C1 segment of cervical spinal cord (tissue), 14 donors: ENCODE results near the gene CLC.
"Not testable (repeated sequence)": the region's sequence is repeated elsewhere in the genome, so short reads cannot be mapped to it uniquely, and the experiment has no call there.

Source experiments
- DNase-seq, 14 donors: peaks; one replicate each; lab custom pipeline; 2025; lab: John Stamatoyannopoulos, UW

Gene CLC

DNA sequence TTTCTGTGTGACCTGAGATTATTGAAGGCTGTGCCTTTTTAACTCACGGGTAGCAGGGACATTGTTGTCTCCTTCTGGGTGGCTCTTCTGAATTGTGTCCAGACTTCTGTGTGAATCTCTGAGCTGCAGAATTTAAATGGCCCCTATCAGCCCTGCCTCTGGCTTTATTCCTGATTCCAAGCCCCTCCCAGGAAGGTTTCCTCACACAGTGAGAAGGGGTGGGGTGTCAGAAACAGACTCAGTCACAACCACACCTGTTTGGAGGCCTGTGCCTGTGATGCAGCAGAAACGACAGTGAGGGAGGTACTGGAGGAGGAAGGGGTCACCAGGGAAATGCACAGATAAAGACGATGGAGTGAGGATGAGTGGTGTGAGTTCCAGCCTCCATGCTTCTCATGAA lies at the start of gene CLC:
Gene CLC, minus strand, starts transcription at position 139 of the 400 bp plus-strand sequence. Its CDS starts 77 bp downstream, at position 62.
- DNase-seq = no peak

DNA sequence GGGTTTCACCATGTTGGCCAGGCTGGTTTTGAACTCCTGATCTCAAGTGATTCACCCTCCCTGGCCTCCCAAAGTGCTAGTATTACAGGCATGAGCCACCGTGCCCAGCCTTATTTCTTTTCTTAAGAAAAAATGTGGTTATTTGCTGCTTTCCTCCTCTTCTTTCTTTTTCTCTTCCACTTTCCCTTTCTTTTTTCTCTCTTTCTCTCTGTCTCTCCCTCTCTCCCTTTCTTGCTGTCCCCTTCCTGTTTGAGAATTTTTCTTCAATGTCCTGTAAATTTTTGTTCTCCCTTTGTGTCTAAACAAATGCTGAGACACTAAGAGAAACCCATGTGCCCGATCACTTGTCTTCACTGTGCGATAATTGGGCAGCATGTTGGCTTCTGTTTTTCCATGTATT lies 43.1 kb upstream of the CLC start:
- DNase-seq = no peak

DNA sequence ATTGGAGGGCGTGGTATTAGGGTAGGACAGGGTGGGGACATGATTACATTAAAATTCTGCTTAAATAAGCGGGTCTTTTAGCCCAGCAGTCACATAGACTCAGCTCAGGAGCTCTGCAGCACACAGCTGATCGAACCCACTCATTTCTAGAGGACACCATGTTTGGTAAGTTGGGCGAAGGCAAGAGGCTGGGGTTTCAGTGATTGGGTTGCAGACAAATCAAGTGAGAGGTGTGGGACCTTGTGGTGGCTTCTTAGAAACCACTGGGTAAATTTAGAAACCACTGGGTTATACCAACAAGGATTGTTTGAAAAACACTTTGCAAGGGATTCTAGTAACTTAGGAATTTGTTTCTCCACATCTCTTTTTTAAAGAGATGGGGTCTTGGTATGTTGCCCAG lies 40.9 kb upstream of the CLC start, which contains the start of gene LEUTX:
Gene LEUTX, plus strand, starts transcription at position 92 of the 400 bp plus-strand sequence. Its CDS starts 67 bp downstream, at position 159.
- no peak for DNase-seq

DNA sequence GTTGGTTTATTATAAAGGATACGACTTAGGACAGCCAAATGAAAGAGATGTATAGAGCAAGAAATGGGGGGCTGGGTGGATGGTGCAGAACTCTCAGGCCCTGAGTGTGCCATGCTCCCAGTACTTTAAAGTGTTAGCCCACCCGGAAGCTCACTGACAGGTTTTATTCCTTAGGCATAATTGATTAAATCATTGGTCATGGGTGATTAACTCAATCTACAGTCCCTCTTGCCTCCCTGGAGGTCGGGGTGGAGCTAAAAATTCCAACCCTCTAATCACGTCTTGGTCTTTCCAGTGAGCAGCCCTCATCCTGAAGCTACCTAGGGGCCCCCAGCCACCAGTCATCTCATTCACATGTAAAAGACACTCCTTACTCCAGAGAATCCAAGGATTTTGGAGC lies 31.0 kb upstream of the CLC start:
- no peak for DNase-seq

DNA sequence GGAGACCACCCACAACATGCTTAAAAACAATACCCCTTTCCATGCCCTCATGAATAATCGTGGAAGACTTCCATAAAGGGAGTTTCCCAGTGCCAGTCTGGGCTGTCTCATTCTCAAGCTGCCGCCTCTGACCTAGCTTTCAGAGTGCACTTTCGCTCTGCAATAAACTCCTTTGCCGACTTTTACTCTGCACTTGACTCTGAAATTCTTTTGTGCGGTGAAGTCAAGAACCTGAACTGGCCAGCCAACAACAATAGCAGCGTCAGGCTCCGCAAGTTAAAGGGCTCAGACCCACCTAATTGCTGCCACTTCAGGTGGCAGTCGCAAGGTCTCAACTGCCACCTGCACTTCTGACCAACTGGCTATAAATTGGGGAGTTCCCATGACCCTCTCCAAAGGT lies 30.5 kb upstream of the CLC start:
- no peak for DNase-seq

DNA sequence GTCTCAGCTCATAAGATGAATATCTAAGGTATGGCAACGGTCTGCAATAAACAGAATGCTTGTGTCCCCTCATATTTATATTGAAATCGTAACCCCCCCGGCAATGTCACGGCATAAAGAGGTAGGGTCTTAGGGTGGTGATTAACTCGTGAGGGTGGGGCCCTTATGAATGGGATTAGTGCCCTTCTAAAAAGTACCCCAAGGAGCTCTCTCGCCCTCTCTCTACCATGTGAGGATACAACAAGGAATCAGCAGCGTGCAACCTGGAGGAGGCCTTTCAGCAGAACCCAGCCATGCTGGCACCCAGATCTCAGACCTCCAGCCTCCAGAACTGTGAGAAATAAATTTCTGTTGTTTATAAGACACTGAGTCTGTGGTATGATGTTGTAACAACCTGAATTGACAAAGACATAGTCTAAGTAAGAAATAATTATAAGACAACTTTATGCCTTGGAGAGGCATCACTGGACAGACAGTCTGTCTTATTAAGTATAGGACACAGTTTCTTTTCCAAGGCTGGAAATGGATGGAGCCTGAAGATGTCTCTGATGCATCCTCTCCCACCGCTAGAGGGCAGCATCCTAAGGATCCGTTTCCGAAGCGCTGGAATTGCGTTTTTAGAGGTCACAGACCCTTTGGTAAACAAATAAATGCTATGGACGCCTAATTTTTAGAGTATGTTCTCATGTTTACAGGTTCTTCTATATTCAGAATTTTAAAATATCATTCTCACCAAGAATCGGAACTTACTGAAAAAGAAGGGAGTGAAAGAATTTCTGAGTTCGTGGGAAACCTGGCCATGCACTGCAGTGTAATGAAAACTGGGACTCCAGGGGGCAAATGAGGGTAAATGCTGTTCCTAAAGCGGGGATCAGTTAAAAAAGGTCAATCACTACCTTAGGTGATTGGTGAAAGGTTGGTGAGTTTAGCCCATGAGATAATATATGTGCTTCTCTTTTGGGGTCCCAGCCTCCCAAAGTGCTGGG lies 27.6 kb upstream of the CLC start:
- no peak for DNase-seq

DNA sequence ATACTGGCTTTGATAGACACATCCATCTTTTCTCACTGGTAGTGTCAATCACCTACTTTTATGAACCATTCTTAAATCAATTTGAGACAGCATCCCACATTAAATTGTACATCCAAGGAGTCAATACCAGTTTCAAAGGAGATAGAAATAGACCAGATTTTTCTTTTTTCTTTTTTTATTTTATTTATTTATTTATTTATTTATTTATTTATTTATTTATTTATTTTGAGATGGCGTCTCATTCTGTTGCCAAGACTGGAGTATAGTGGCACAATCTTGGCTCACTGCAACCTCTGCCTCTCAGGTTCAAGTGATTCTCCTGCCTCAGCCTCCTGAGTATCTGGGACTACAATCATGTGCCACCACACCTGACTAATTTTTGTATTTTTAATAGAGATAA lies 24.0 kb upstream of the CLC start:
- not testable (repeated sequence) for DNase-seq

DNA sequence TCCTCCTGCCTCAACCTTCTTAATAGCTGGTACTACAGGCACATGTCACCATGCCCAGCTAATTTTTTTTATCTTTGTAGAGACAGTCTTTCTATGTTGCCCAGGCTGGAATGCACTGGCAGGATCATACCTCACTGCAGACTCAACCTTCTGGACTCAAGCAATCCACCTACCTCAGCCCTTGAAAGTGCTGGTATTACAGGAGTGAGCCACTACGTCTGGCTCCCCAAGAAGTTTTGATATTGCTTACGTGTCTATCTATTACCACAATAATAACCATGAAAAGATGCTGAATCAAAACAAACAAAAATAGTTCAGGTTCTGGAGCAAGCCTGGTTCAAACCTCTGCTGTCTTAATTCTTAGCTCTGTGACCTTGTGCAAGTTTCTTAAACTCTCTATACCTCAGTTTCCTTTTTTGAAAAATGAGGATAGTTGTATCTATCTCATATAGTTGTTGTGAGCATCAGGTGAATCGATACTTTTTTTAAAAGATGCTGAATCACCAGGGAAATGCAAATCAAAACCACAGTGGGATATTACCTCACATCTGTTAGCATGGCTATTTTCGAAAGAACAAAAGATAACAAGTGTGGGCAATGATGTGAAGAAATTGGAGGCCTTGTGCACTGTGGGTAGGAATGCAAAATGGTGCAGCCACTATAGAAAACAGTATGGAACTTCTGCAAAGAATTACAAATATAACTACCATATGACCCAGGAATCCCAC lies 21.8 kb upstream of the CLC start:
- DNase-seq = no peak

DNA sequence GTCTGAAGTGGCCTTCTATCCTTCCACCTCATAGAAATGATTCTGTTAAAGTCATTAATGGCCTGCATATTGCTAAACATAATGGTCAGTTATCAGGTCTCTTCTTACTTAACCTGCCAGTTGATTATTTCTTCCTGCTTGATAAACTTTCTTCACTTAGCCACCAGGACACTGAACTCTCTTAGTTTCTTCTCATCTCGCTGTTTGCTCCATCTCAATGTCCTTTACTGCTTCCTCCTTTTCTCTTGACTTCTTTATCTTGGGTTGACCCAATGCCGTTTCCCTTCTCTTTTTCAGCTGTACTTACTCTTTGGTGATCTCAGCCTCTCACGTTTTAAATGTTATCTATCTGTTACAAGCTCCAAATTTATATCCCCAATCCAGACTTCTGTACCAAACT lies 17.1 kb upstream of the CLC start:
- no peak for DNase-seq

DNA sequence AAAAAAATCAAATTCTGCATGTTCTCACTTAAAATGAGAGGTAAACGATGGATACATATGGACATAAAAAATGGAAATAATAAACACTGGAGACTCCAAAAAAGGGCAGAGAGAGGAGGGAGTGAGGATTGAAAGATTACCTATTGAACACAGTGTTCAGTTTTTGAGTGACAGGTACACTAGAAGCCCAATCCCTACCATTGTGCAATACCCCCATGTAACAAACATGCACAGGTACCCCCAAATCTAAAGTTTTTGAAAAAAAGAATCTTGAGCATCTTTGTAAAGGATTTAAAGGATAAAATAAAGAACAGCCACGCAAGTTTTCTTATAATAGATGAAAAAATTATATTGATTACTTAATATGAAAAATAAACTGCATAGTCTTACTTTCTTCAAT lies 16.7 kb upstream of the CLC start:
- DNase-seq = no peak

DNA sequence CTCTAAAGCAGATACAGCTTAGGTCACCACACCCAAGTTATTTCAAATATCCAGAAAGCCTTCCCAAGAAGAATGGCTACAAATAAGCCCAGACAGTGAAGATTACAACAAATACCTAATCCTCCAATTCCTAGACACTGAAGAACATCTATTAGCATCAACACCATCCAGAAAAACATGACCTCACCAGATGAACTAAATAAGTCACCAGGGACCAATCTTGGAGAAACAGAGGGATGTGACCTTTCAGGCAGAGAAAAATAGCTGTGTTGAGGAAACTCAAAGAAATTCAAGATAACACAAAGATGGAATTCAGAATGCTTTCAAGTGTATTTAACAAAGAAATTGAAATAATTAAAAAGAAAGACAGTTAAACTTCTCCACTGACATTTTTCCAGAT lies 15.0 kb upstream of the CLC start:
- no peak for DNase-seq

DNA sequence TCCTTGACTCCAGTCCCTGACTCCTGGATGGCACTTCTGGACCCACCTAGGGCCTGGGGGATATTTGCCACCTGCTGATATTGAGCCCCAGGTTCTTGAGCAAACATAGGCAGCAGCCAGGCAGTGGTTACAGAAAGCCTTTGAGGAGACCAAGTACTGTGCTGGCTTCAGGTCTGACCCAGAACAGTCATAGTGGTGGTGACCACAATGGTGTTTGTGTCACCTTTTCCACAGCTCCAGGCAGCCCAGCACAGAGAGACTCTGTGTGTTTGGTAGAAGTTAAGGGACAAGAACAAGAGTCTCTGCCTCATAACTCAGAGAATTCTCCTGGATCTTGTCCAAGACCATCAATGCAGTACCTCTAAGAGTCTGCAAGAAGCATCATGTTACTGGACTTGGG lies 14.6 kb upstream of the CLC start:
- no peak for DNase-seq

DNA sequence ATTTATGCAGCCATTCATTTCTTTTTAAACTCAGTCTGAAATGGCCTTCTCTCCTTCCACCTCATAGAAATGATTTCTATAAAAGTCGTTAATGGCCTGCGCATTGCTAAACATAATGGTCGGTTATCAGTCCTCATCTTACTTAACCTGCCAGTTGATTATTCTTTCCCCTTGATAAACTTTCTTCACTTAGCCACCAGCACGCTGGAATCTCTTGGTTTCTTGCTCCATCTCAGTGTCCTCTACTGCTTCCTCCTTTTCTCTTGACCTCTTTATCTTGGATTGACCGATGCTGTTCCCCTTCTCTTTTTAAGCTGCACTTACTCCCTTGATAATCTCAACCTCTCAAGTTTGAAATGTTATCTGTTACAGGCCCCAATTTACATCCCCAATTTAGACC lies 12.2 kb upstream of the CLC start:
- DNase-seq = no peak

DNA sequence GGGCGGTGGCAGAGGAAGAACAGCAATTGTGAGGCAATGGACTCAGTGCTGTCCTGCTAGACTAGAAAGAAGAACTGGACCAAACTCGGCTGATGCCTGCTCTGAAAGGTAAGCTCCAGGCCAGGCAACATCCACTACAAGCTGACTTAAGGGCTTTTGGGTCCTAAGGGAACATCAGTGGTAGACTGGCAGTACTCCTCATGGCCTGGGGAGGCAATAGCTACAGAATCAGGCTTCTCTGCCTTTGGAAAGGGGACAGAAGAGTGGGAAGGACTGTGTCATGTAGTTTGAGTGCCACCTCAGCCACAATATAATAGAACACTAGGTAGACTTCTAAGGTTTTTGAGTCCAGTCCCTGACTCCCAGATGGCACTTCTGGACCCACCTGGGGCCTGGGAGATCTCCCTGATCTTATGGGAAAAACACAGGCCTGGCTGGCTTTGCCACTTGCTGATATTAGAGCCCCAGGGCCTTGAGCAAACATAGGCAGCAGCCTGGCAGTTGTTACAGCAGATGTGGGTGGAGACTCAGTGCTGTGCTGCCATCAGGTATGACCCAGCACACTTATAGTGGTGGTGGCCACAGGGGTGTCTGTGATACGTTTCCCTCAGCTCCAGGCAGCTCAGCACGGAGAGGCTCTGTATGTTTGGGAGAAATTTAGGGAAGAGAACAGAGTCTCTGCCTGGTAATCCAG lies 9.2 kb upstream of the CLC start:
- DNase-seq = no peak

DNA sequence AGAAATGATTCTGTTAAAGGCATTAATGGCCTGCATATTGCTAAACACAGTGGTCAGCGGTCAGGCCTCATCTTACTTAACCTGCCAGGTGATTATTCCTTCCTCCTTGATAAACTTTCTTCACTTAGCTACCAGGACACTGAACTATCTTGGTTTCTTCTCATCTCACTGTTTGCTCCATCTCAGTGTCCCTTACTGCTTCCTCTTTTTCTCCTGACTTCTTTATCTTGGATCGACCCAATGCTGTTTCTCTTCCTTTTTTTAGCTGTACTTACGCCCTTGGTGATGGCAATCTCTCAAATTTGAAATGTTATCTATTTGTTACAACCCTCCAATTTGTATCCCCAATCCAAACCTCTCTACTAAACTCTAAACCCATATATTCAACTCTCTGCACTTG lies 7.8 kb upstream of the CLC start:
- DNase-seq = no peak

DNA sequence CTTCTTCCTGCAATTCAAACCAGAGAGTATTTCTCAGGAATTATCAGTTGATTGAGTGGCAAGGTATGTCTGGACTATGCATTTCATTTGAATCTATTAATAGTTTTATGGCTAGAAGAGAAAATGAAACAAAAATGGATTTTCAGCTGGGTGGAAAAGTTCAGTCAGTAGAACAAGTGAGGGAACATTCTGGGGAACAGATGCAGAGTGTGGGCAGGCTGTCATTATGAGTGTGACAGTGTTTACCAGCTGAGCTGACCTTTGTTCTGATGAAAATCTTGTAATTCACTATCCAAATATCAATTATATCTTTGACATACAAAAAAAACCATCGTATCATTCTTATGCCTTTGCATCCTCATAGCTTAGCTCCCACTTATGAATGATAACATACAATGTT lies 2.6 kb upstream of the CLC start:
- DNase-seq = no peak

DNA sequence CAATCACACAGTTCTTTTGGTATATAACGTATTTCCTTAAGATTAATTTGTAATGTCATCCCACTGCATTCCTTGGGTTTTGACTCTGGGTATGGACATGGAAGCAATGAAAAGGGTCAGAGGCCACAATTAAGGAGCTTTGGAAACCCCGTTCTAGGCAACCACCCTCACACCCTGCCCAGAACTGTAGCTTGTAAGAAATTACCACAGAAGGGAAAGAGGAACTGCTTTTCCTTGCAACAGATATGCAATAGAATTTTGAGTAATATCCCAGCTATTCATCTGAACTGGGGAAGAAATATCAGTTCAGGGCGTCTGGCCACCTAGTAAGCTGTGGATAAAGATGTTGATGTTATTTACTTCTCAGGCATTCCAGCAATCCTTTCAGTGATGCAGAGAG lies 985 bp upstream of the CLC start:
- no peak for DNase-seq

DNA sequence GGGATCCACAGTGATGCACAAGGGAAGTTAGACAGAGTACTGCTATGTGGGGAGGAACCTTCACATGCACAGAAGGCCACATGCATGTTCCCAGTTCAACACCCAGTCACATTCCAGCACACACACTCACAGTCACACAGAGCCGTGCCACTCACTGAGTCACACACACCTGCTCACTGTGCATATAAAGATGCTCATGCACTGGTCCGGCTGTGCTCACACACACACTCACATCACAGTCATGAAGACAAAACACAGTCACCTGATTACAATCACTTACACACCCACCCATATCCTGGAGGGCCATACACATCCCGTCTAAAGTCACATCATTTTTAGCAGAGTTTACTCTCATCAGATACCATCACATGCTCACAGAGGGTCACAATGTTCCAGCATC lies 478 bp downstream of the CLC start:
- DNase-seq = no peak

DNA sequence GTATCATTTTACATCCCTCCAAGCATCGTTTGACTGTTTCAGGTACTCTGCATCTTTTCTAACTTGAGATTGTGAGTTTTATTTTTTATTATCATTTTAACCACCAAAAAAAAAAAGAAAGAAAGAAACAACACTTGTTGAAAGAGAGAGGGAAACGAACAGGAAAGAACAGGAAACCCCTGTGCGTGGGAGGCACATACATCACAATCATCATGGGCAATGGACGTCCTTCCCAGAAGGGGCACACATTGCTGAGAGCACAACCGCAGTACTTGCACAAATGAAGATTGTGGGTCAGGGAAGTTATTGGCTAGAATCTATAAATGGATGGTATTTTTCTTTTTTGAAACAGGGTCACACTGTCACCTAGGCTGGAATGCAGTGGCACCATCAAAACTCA lies 1.7 kb downstream of the CLC start:
- DNase-seq = no peak

DNA sequence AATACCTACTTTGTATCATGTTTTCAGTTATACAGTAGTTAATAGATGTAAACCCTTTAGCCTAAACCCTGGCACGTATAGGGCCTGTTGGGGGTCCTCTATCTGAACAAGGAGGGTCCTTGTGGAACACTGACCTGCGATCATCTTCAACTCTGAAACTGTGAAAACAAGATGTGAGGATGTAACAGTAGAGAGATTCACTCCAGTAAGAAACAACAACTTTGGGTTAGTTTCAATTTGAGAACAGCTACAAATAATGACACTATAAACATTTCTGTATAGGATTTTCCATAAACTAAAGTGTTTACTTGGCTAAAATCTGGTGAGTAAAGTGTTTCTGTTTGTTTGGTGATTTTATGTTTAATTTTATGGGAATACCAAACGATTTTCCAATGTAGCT lies 2.1 kb downstream of the CLC start:
- DNase-seq = no peak

DNA sequence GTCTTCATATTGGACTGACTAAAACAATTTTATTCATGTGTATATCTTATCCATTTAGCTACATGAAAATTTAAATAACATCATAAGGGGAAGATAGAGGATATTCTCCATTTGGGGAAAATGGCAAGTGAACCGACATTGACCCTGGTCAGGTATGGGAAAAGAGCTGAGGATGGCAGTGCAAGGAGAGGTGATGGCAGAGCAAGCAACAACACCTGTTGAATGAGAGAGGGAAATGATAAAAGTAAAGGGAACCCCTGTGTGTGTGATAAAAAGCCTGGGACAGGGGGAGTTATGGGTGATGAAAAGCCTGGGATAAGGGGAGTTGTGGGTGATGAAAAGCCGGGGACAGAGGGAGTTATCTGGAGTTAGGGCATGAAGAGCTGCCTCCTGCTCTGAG lies 4.0 kb downstream of the CLC start:
- no peak for DNase-seq

DNA sequence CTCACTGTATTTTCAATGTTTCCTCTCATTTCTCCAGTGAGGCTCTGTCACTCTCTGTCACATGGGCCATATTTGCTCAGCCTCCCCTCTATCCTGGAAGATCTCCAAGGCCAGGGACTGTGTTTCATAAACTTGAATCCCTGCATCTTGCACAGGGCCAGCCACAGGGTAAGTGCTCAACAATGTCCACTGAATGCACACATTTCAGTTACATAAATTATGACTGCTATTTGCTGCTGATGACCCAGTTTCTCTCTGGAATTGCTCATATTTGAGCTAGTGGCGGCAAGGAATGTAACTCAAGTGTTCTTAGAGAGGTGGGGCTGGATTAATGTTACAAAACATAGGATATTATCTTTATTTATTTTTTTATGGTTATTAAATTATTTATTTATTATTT lies 6.1 kb downstream of the CLC start:
- no peak for DNase-seq
